Transverse colon (tissue), 4 donors: Measurements from ENCODE around the gene LRCOL1. TPM values are rescaled to one million over a fixed set of nuclear protein-coding genes. Genes with fewer than 3 reads are reported as not detected.

Source experiments
- DNase-seq: peaks from one replicate; pipeline ENCODE4 v3.0.0-alpha.2; 2019
- H3K27ac ChIP-seq, 4 donors: fragments of 200-600 bp; sonication (generic); 2 replicates each; pipeline ENCODE4 v1.5.1; 2016 to 2018; ENCODE audit warnings: inconsistent platforms in 4 of 4
- H3K27me3 ChIP-seq: fragments of 200-600 bp; sonication (generic); 2 replicates; pipeline ENCODE4 v1.5.1; 2017; ENCODE audit warnings: inconsistent platforms
- H3K36me3 ChIP-seq, 4 donors: fragments of 200-600 bp; sonication (generic); 2 replicates each; pipeline ENCODE4 v1.5.1; 2017 to 2019; ENCODE audit warnings: inconsistent platforms in 4 of 4
- H3K4me1 ChIP-seq, 4 donors: fragments of 200-600 bp; sonication (generic); 2 replicates each; pipeline ENCODE4 v1.5.1; 2017 to 2020; ENCODE audit warnings: inconsistent platforms in 4 of 4
- H3K4me3 ChIP-seq, 4 donors: fragments of 200-600 bp; sonication (generic); 1 replicate in 1 of 4; 2 replicates in 3 of 4; pipeline versions ENCODE4 v1.5.1 to v1.6.1; 2017 to 2019; ENCODE audit warnings: inconsistent platforms in 4 of 4
- H3K9me3 ChIP-seq, 2 donors: fragments of 200-600 bp; sonication (generic); 2 replicates each; pipeline ENCODE4 v1.5.1; 2017 to 2019; ENCODE audit warnings: inconsistent platforms in 2 of 2
- EP300 ChIP-seq: sonication (generic); formaldehyde crosslinking; IDR thresholded peaks from one replicate; pipeline ENCODE4 v1.6.1; 2017; ENCODE audit warnings: antibody characterized with exemption, low read depth
- POLR2A ChIP-seq: fragments of 450-650 bp; IDR thresholded peaks from one replicate; pipeline ENCODE4 v1.6.1; 2016; ENCODE audit warnings: antibody characterized with exemption, mild to moderate bottlenecking, moderate library complexity
- POLR2AphosphoS5 ChIP-seq, 3 donors: sonication (generic); formaldehyde crosslinking; IDR thresholded peaks; one replicate each; pipeline ENCODE4 v1.6.1; 2016; ENCODE audit warnings: antibody characterized with exemption in 3 of 3
- WGBS, 2 donors: methylation state at CpG; one replicate each; pipeline ENCODE4 v1.1.5; 2018; ENCODE audit warnings: low coverage in 1 of 2; 5-methylcytosine and 5-hydroxymethylcytosine counted together
- in situ Hi-C, 4 donors: fragments of 200-750 bp; cut with MboI; loops; one replicate each; pipeline versions ENCODE4 v1.15.0 to v1.15.1; 2017; ENCODE audit warnings: low sequenced_read_pairs in 3 of 4, low pct_ligation_motif_present in 1 of 4, low pct_unique_long_range_greater_than_20kb in 1 of 4
- intact Hi-C: fragments of 100-400 bp; cut with DNase I; formaldehyde crosslinking; loops from one replicate; pipeline ENCODE4 v1.15.1; 2023; ENCODE audit warnings: low total_unique reads
- total RNA-seq, 4 donors: library from RNA; depleted of rRNA; stranded (reverse); fragments of >200 nt; gene quantifications; one replicate each; pipeline ENCODE4 v1.1.0, GENCODE V29; 2016
- TF ChIP-seq, protein P1 (sequence below), 5 experiments: fragments of 200-600 bp in 3 of 5; fragments of 450-650 bp in 2 of 5; sonication (generic) in 3 of 5; IDR thresholded peaks; 1 replicate in 2 of 5; 2 replicates in 3 of 5; pipeline ENCODE4 v1.5.1; 2016 to 2017; ENCODE audit warnings: antibody characterized with exemption in 5 of 5, inconsistent platforms in 3 of 5, mild to moderate bottlenecking in 2 of 5, moderate library complexity in 1 of 5

Gene LRCOL1
- total RNA-seq, 4 donors from 2014 or later: not detected

- no peak for TF ChIP-seq POLR2A
- TF ChIP-seq POLR2AphosphoS5 (IDR thresholded peaks at IDR 0.05): no peak
- no peak for TF ChIP-seq EP300
- TF ChIP-seq, protein P1, sequence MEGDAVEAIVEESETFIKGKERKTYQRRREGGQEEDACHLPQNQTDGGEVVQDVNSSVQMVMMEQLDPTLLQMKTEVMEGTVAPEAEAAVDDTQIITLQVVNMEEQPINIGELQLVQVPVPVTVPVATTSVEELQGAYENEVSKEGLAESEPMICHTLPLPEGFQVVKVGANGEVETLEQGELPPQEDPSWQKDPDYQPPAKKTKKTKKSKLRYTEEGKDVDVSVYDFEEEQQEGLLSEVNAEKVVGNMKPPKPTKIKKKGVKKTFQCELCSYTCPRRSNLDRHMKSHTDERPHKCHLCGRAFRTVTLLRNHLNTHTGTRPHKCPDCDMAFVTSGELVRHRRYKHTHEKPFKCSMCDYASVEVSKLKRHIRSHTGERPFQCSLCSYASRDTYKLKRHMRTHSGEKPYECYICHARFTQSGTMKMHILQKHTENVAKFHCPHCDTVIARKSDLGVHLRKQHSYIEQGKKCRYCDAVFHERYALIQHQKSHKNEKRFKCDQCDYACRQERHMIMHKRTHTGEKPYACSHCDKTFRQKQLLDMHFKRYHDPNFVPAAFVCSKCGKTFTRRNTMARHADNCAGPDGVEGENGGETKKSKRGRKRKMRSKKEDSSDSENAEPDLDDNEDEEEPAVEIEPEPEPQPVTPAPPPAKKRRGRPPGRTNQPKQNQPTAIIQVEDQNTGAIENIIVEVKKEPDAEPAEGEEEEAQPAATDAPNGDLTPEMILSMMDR (IDR thresholded peaks at IDR 0.05): no peak
- Histone ChIP-seq H3K27ac (no peak overlapping the region), H3K4me3 (no peak overlapping the region), H3K36me3 (no peaks in the 10 kb centered on the region), H3K27me3 (no peaks in the 10 kb centered on the region), H3K4me1 (no peaks in the 10 kb centered on the region), H3K9me3 (no peaks in the 10 kb centered on the region)
- no peak for DNase-seq
- intact Hi-C loops: no loop called here
- WGBS, 2 donors: 69% methylated on average over 3 of the region's 3 CpGs; no CpG with 5 or more reads in 1 of the 2 donors
- in situ Hi-C loops: no loop called here
These were observed 22.6 kb downstream of the LRCOL1 start for GRCh38 chr12:132587781-132588180.

- intact Hi-C loops: no loop called here
- H3K27ac ChIP-seq: no peak overlapping the region
- no peaks in the 10 kb centered on the region for H3K9me3 ChIP-seq
- TF ChIP-seq, protein P1 (IDR thresholded peaks at IDR 0.05): no peak
- TF ChIP-seq EP300 (no peak), POLR2A (no peak), POLR2AphosphoS5 (IDR thresholded peaks at IDR 0.05) (no peak)
- H3K36me3 ChIP-seq: no peaks in the 10 kb centered on the region
- H3K27me3 ChIP-seq: no peaks in the 10 kb centered on the region
- no peak for DNase-seq
- no peaks in the 10 kb centered on the region for H3K4me1 ChIP-seq
- no peak overlapping the region for H3K4me3 ChIP-seq
- 83 to 89% methylated on average over 15 to 18 of the region's 18 CpGs for WGBS, 2 donors
- in situ Hi-C loops: no loop called here
These were observed 23.5 kb downstream of the LRCOL1 start for GRCh38 chr12:132586929-132587328.

GRCh38 chr12:132585177-132585576 lies 25.2 kb downstream of the LRCOL1 start:
- H3K36me3 ChIP-seq: no peaks in the 10 kb centered on the region
- intact Hi-C loops: no loop called here
- TF ChIP-seq POLR2A (no peak), POLR2AphosphoS5 (IDR thresholded peaks at IDR 0.05) (no peak), EP300 (no peak)
- TF ChIP-seq, protein P1 (IDR thresholded peaks at IDR 0.05): no peak
- 83% methylated on average over 24 of the region's 24 CpGs; no CpG with 5 or more reads in 1 of the 2 donors for WGBS, 2 donors
- no peak overlapping the region for H3K27ac ChIP-seq
- in situ Hi-C loops: no loop called here
- no peaks in the 10 kb centered on the region for H3K4me1 ChIP-seq
- no peak overlapping the region for H3K4me3 ChIP-seq
- no peaks in the 10 kb centered on the region for H3K27me3 ChIP-seq
- no peak for DNase-seq
- no peaks in the 10 kb centered on the region for H3K9me3 ChIP-seq

DNA sequence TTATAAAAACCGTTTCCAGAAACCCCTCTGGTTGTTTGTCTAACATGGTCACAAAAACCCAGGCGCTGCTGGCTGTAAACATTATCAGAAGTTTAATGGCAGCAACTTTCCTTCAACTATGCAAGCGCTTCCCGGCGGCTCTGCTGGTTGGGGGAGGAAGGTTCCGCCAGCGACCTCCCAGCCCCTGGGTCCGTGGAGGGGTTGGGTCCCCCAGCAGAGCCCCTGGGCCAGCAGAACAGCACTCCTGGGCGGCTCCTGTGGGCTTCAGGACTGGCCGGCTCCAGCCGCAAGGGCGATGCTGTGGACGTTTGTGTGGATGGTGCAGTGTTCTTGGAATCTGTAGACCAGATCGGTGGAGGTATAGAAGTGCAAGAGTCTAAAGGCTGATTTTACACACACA lies 26.0 kb downstream of the LRCOL1 start:
- no peak for TF ChIP-seq EP300
- TF ChIP-seq, protein P1 (IDR thresholded peaks at IDR 0.05): no peak
- no peak for TF ChIP-seq POLR2A
- TF ChIP-seq POLR2AphosphoS5 (IDR thresholded peaks at IDR 0.05): no peak
- in situ Hi-C loops: no loop called here
- H3K4me3 ChIP-seq: no peak overlapping the region
- 83 to 85% methylated on average over 4 to 14 of the region's 14 CpGs for WGBS, 2 donors
- intact Hi-C loops: no loop called here
- no peak for DNase-seq
- no peaks in the 10 kb centered on the region for H3K9me3 ChIP-seq
- no peaks in the 10 kb centered on the region for H3K36me3 ChIP-seq
- no peaks in the 10 kb centered on the region for H3K4me1 ChIP-seq
- H3K27ac ChIP-seq: no peak overlapping the region
- H3K27me3 ChIP-seq: no peaks in the 10 kb centered on the region
